ENCODE results near the gene NHSL2.

NHSL2 gene

DNA sequence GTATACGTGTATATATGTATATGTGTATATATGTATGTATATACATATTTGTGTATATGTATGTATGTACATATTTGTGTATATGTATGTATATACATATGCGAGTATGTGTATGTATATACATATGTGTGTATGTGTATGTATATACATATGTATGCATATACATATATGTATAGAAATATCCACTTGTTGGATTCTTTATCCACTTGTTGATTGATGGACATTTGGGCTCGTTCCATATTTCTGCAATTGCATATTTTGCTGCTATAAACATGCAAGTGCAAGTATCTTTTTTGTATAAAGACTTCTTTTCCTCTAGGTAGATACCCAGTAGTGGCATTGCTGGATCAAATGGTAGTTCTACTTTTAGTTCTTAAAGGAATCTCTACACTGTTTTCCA lies 25.5 kb upstream of the NHSL2 start:
- Histone ChIP-seq H3K9ac (ENCODE audit: low read length) (no peak overlapping the region), H2AFZ (ENCODE audit: low read depth, low read length) (no peak overlapping the region), H3K4me3 (ENCODE audit: low read length) (no peak overlapping the region), H3K4me1 (ENCODE audit: low read length) (no peaks in the 10 kb centered on the region), H3K27ac (ENCODE audit: low read length) (no peak overlapping the region), H3K79me2 (ENCODE audit: low read length) (no peaks in the 10 kb centered on the region), H3K4me2 (ENCODE audit: low read length) (no peak overlapping the region), H3K9me3 (ENCODE audit: insufficient read depth, low read length) (no peaks in the 10 kb centered on the region), H3K36me3 (replicated peaks; ENCODE audit: low read depth, low read length) (no peaks in the 10 kb centered on the region), H4K20me1 (ENCODE audit: insufficient read depth, low read length) (no peaks in the 10 kb centered on the region), H3K27me3 (ENCODE audit: low read depth, low read length) (0 out of 2 replicates have a peak, but pooled peaks cover 3% of the 10 kb centered on the region)
- TF ChIP-seq, protein P1, sequence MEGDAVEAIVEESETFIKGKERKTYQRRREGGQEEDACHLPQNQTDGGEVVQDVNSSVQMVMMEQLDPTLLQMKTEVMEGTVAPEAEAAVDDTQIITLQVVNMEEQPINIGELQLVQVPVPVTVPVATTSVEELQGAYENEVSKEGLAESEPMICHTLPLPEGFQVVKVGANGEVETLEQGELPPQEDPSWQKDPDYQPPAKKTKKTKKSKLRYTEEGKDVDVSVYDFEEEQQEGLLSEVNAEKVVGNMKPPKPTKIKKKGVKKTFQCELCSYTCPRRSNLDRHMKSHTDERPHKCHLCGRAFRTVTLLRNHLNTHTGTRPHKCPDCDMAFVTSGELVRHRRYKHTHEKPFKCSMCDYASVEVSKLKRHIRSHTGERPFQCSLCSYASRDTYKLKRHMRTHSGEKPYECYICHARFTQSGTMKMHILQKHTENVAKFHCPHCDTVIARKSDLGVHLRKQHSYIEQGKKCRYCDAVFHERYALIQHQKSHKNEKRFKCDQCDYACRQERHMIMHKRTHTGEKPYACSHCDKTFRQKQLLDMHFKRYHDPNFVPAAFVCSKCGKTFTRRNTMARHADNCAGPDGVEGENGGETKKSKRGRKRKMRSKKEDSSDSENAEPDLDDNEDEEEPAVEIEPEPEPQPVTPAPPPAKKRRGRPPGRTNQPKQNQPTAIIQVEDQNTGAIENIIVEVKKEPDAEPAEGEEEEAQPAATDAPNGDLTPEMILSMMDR (IDR thresholded peaks at IDR 0.05; ENCODE audit: low read depth, low read length) = no peak

DNA sequence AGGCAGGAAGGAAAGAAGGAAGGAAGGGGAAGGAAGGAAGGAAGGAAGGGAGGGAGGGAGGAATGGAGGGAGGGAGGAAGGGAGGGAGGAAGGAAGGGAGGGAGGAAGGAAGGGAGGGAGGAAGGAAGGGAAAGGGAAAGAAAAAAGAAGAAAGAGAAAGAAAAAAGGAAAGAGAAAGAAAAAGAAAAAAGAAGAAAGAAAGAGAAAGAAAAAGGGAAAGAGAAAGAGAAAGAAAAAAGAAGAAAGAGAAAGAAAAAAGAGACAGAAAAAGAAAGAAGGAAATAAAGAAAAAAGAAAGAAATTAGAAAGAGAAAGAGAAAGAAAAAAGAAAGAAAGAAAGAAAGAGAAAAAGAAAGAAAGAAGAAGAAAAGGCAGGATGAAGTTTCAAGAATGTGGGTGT lies 15.0 kb upstream of the NHSL2 start:
- no peak overlapping the region for H3K9ac ChIP-seq (ENCODE audit: low read length)
- no peaks in the 10 kb centered on the region for H3K36me3 ChIP-seq (replicated peaks; ENCODE audit: low read depth, low read length)
- no peak overlapping the region for H3K4me3 ChIP-seq (ENCODE audit: low read length)
- H2AFZ ChIP-seq (ENCODE audit: low read depth, low read length) = no peak overlapping the region
- H4K20me1 ChIP-seq (ENCODE audit: insufficient read depth, low read length) = no peaks in the 10 kb centered on the region
- no peak overlapping the region for H3K4me2 ChIP-seq (ENCODE audit: low read length)
- H3K27ac ChIP-seq (ENCODE audit: low read length) = no peak overlapping the region
- TF ChIP-seq EZH2phosphoT487 (IDR thresholded peaks at IDR 0.05; ENCODE audit: low read depth) = no peak
- TF ChIP-seq, protein P1 (IDR thresholded peaks at IDR 0.05; ENCODE audit: low read depth, low read length) = no peak
- no peaks in the 10 kb centered on the region for H3K9me3 ChIP-seq (ENCODE audit: insufficient read depth, low read length)
- H3K79me2 ChIP-seq (ENCODE audit: low read length) = no peaks in the 10 kb centered on the region
- H3K4me1 ChIP-seq (ENCODE audit: low read length) = no peaks in the 10 kb centered on the region
- no peaks in the 10 kb centered on the region for H3K27me3 ChIP-seq (ENCODE audit: low read depth, low read length)

DNA sequence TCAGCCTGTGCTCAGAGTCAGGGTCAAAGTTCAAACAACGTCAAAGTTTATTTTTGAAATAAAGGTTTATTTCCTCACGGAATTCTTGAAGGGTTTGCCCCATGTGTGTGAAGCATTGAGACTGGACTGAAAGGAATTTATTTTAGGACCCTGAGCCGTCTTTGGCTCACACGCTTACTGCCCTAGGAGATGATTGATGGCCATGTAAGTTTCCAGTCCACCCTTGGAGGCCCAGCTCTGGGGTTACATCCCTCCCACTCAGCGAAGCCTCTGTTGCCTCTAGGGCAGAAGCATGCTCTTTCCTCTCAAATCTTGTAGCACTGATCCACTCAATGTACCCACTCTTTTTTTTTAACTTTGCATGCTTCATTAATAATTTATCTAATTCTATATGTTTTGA lies 4.5 kb upstream of the NHSL2 start:
- no peaks in the 10 kb centered on the region for H4K20me1 ChIP-seq (ENCODE audit: insufficient read depth, low read length)
- no peak for TF ChIP-seq EZH2phosphoT487 (IDR thresholded peaks at IDR 0.05; ENCODE audit: low read depth)
- TF ChIP-seq, protein P1 (IDR thresholded peaks at IDR 0.05; ENCODE audit: low read depth, low read length) = no peak
- no peaks in the 10 kb centered on the region for H3K9me3 ChIP-seq (ENCODE audit: insufficient read depth, low read length)
- H3K79me2 ChIP-seq (ENCODE audit: low read length) = no peaks in the 10 kb centered on the region
- no peak overlapping the region for H3K4me3 ChIP-seq (ENCODE audit: low read length)
- no peak overlapping the region for H3K9ac ChIP-seq (ENCODE audit: low read length)
- no peak overlapping the region for H2AFZ ChIP-seq (ENCODE audit: low read depth, low read length)
- no peaks in the 10 kb centered on the region for H3K4me1 ChIP-seq (ENCODE audit: low read length)
- H3K27me3 ChIP-seq (ENCODE audit: low read depth, low read length) = no peaks in the 10 kb centered on the region
- H3K36me3 ChIP-seq (replicated peaks; ENCODE audit: low read depth, low read length) = no peaks in the 10 kb centered on the region
- H3K27ac ChIP-seq (ENCODE audit: low read length) = no peak overlapping the region
- H3K4me2 ChIP-seq (ENCODE audit: low read length) = no peak overlapping the region

DNA sequence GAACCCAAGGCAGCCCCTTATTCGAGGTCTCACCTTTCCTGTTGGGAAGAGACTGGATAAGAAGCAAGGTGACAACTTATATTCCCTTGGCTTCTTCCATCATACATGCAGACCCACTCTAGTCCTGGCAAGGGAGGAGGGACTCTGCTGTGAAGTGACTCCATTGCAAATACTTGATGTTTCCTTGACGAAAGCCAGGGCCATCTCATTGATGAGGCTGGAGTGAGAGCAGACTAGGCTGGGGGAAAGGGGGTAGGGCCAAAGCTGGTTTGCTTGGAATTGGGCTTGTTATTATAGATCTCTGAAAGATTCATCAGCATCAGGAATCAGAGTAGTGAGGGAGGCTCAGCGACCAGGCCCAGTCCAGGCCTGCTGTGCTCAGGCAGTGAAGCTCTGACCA lies 2.3 kb upstream of the NHSL2 start:
- Histone ChIP-seq H3K27me3 (ENCODE audit: low read depth, low read length) (no peaks in the 10 kb centered on the region), H3K27ac (ENCODE audit: low read length) (no peak overlapping the region), H4K20me1 (ENCODE audit: insufficient read depth, low read length) (no peaks in the 10 kb centered on the region), H3K4me3 (ENCODE audit: low read length) (no peak overlapping the region), H2AFZ (ENCODE audit: low read depth, low read length) (no peak overlapping the region), H3K36me3 (replicated peaks; ENCODE audit: low read depth, low read length) (no peaks in the 10 kb centered on the region), H3K9me3 (ENCODE audit: insufficient read depth, low read length) (no peaks in the 10 kb centered on the region), H3K4me2 (ENCODE audit: low read length) (no peak overlapping the region), H3K4me1 (ENCODE audit: low read length) (no peaks in the 10 kb centered on the region), H3K79me2 (ENCODE audit: low read length) (no peaks in the 10 kb centered on the region), H3K9ac (ENCODE audit: low read length) (no peak overlapping the region)
- TF ChIP-seq EZH2phosphoT487 (IDR thresholded peaks at IDR 0.05; ENCODE audit: low read depth) = no peak
- TF ChIP-seq, protein P1 (IDR thresholded peaks at IDR 0.05; ENCODE audit: low read depth, low read length) = no peak
